Tibial nerve (tissue), 4 donors: ENCODE measurements around the gene PXDC1. TPM values are rescaled to one million over a fixed set of nuclear protein-coding genes. Genes with fewer than 3 reads are reported as not detected.

Experiments used
- DNase-seq, 2 donors: peaks; one replicate each; pipeline ENCODE4 v3.0.0-alpha.2; 2019; ENCODE audit warnings: low spot score in 2 of 2
- H3K27ac ChIP-seq, 4 donors: fragments of 200-600 bp; sonication (generic) in 3 of 4; one replicate each; pipeline ENCODE4 v1.5.1; 2017 to 2019; ENCODE audit warnings: mild to moderate bottlenecking in 1 of 4
- H3K27me3 ChIP-seq, 2 donors: fragments of 200-600 bp; sonication (generic) in 1 of 2; one replicate each; pipeline versions ENCODE4 v1.5.1 to v1.6.0; 2017 to 2019
- H3K36me3 ChIP-seq, 3 donors: fragments of 200-600 bp; sonication (generic); one replicate each; pipeline ENCODE4 v1.5.1; 2018 to 2019
- H3K4me1 ChIP-seq, 4 donors: fragments of 200-600 bp; sonication (generic) in 3 of 4; one replicate each; pipeline ENCODE4 v1.5.1; 2017 to 2019
- H3K4me3 ChIP-seq, 4 donors: fragments of 200-600 bp; sonication (generic) in 3 of 4; one replicate each; pipeline ENCODE4 v1.5.1; 2017 to 2019; ENCODE audit warnings: mild to moderate bottlenecking in 1 of 4, moderate library complexity in 1 of 4
- H3K9me3 ChIP-seq, 4 donors: fragments of 200-600 bp; sonication (generic) in 3 of 4; one replicate each; pipeline ENCODE4 v1.5.1; 2017 to 2019
- CTCF ChIP-seq, 5 experiments: fragments of 200-600 bp in 3 of 5; fragments of 450-650 bp in 2 of 5; sonication (generic) in 3 of 5; IDR thresholded peaks; one replicate each; pipeline ENCODE4 v1.5.1; 2016 to 2019; ENCODE audit warnings: antibody characterized with exemption in 5 of 5, mild to moderate bottlenecking in 3 of 5, moderate library complexity in 2 of 5
- EP300 ChIP-seq, 2 donors: sonication (generic); formaldehyde crosslinking; IDR thresholded peaks; one replicate each; pipeline ENCODE4 v1.6.1; 2017; ENCODE audit warnings: antibody characterized with exemption in 2 of 2, mild to moderate bottlenecking in 1 of 2
- POLR2A ChIP-seq, 2 donors: fragments of 450-650 bp; IDR thresholded peaks; one replicate each; pipeline ENCODE4 v1.6.1; 2017; ENCODE audit warnings: antibody characterized with exemption in 2 of 2, mild to moderate bottlenecking in 2 of 2, moderate library complexity in 2 of 2
- WGBS, 2 donors: methylation state at CpG; one replicate each; pipeline ENCODE4 v1.1.5; 2018; 5-methylcytosine and 5-hydroxymethylcytosine counted together
- total RNA-seq, 4 donors: library from RNA; depleted of rRNA; stranded (reverse); fragments of >200 nt; gene quantifications; one replicate each; pipeline ENCODE4 v1.1.0, GENCODE V29; 2016

PXDC1 gene
- total RNA-seq, 4 donors from 2014 or later = 93.6 to 174 (median 113) TPM

- no peaks in the 10 kb centered on the region for H3K27me3 ChIP-seq
- peaks cover 0 to 96% (median 52%) of the 10 kb centered on the region in 4 donors for H3K4me1 ChIP-seq
- peaks cover 0 to 3% (median 0%) of the 10 kb centered on the region in 3 donors for H3K36me3 ChIP-seq
- no peaks in the 10 kb centered on the region for H3K9me3 ChIP-seq
- WGBS, 2 donors = 88 to 89% methylated on average over 4 of the region's 4 CpGs
- H3K27ac ChIP-seq = peak overlapping the region in 3 of 4 donors; percentile 46 to 94 (median 71)
- TF ChIP-seq CTCF (IDR thresholded peaks at IDR 0.05) = no peak
- no peak for TF ChIP-seq POLR2A (IDR thresholded peaks at IDR 0.05)
- TF ChIP-seq EP300 (IDR thresholded peaks at IDR 0.05) = no peak
- DNase-seq = peak in 1 of 2 donors; percentile 4
- no peak overlapping the region for H3K4me3 ChIP-seq
Measured at GRCh38 chr6:3745566-3746118, 5.9 kb downstream of the PXDC1 start.

- H3K36me3 ChIP-seq = peaks cover 0 to 3% (median 0%) of the 10 kb centered on the region in 3 donors
- no peak overlapping the region for H3K4me3 ChIP-seq
- no peak for TF ChIP-seq POLR2A (IDR thresholded peaks at IDR 0.05)
- no peak for TF ChIP-seq EP300 (IDR thresholded peaks at IDR 0.05)
- no peak for TF ChIP-seq CTCF (IDR thresholded peaks at IDR 0.05)
- peaks cover 0 to 100% (median 56%) of the 10 kb centered on the region in 4 donors for H3K4me1 ChIP-seq
- H3K9me3 ChIP-seq = no peaks in the 10 kb centered on the region
- H3K27ac ChIP-seq = peak overlapping the region in 3 of 4 donors; percentile 34 to 94 (median 77)
- no peaks in the 10 kb centered on the region for H3K27me3 ChIP-seq
- 86 to 93% methylated on average over 20 of the region's 20 CpGs for WGBS, 2 donors
- no peak for DNase-seq
Measured at GRCh38 chr6:3744901-3745470, 6.5 kb downstream of the PXDC1 start.

GRCh38 chr6:3744211-3744900, 7.2 kb downstream of the PXDC1 start:
- WGBS, 2 donors = 73% methylated on average over 19 of the region's 19 CpGs
- DNase-seq = no peak
- peaks cover 0 to 100% (median 54%) of the 10 kb centered on the region in 4 donors for H3K4me1 ChIP-seq

GRCh38 chr6:3743541-3743940, 8.0 kb downstream of the PXDC1 start:
- no peaks in the 10 kb centered on the region for H3K9me3 ChIP-seq
- no peak for DNase-seq
- TF ChIP-seq POLR2A (IDR thresholded peaks at IDR 0.05) (no peak), EP300 (IDR thresholded peaks at IDR 0.05) (no peak), CTCF (IDR thresholded peaks at IDR 0.05) (no peak)
- H3K4me1 ChIP-seq = peaks cover 0 to 100% (median 50%) of the 10 kb centered on the region in 4 donors
- H3K27ac ChIP-seq = peak overlapping the region; percentile 0 to 94 (median 56)
- no peaks in the 10 kb centered on the region for H3K27me3 ChIP-seq
- WGBS, 2 donors = 88 to 92% methylated on average over 10 of the region's 10 CpGs
- H3K36me3 ChIP-seq = peaks cover 0 to 4% (median 0%) of the 10 kb centered on the region in 3 donors
- H3K4me3 ChIP-seq = no peak overlapping the region

More at GRCh38 chr6:3744211-3744900, 7.2 kb downstream of the PXDC1 start:
- peaks cover 0 to 3% (median 0%) of the 10 kb centered on the region in 3 donors for H3K36me3 ChIP-seq
- no peaks in the 10 kb centered on the region for H3K9me3 ChIP-seq
- no peak overlapping the region for H3K4me3 ChIP-seq
- no peaks in the 10 kb centered on the region for H3K27me3 ChIP-seq
- H3K27ac ChIP-seq = peak overlapping the region in 3 of 4 donors; percentile 34 to 94 (median 77)
- no peak for TF ChIP-seq CTCF (IDR thresholded peaks at IDR 0.05)
- no peak for TF ChIP-seq POLR2A (IDR thresholded peaks at IDR 0.05)
- TF ChIP-seq EP300 (IDR thresholded peaks at IDR 0.05) = no peak
